ENCODE measurements around the gene NSUN2.

The NSUN2 gene

GRCh38 chr5:6633469-6634245 is 813 bp upstream of the NSUN2 start:
- peaks cover 15% of the 10 kb centered on the region for H3K36me3 ChIP-seq (replicated peaks; ENCODE audit: low read depth, low read length)
- H3K4me1 ChIP-seq (ENCODE audit: low read length), result peaks cover 15% of the 10 kb centered on the region
- peak overlapping the region; percentile 100 for H3K4me3 ChIP-seq (ENCODE audit: low read length)
- peaks cover 61% of the 10 kb centered on the region for H3K79me2 ChIP-seq (ENCODE audit: low read length)
- no peaks in the 10 kb centered on the region for H3K9me3 ChIP-seq (ENCODE audit: insufficient read depth, low read length)
- H3K4me2 ChIP-seq (ENCODE audit: low read length), result peak overlapping the region; percentile 78
- TF ChIP-seq EZH2phosphoT487 (IDR thresholded peaks at IDR 0.05; ENCODE audit: low read depth), result no peak
- no peak for TF ChIP-seq CTCF (IDR thresholded peaks at IDR 0.05; ENCODE audit: low read depth, low read length)
- H4K20me1 ChIP-seq (ENCODE audit: insufficient read depth, low read length), result 0 out of 2 replicates have a peak, but pooled peaks cover 3% of the 10 kb centered on the region
- no peaks in the 10 kb centered on the region for H3K27me3 ChIP-seq (ENCODE audit: low read depth, low read length)
- no peak overlapping the region for H3K27ac ChIP-seq (ENCODE audit: low read length)
- peak overlapping the region; percentile 2; the same call in 1 of the 2 replicates for H2AFZ ChIP-seq (ENCODE audit: low read depth, low read length)
- H3K9ac ChIP-seq (ENCODE audit: low read length), result peak overlapping the region; percentile 94

- TF ChIP-seq EZH2phosphoT487 (IDR thresholded peaks at IDR 0.05; ENCODE audit: low read depth), result no peak
- TF ChIP-seq CTCF (IDR thresholded peaks at IDR 0.05; ENCODE audit: low read depth, low read length), result no peak
- H3K9ac ChIP-seq (ENCODE audit: low read length), result peak overlapping the region; percentile 94
- H3K9me3 ChIP-seq (ENCODE audit: insufficient read depth, low read length), result no peaks in the 10 kb centered on the region
- H3K36me3 ChIP-seq (replicated peaks; ENCODE audit: low read depth, low read length), result peaks cover 25% of the 10 kb centered on the region
- peak overlapping the region; percentile 100 for H3K4me3 ChIP-seq (ENCODE audit: low read length)
- peak overlapping the region; percentile 78 for H3K4me2 ChIP-seq (ENCODE audit: low read length)
- H3K4me1 ChIP-seq (ENCODE audit: low read length), result peaks cover 15% of the 10 kb centered on the region
- H4K20me1 ChIP-seq (ENCODE audit: insufficient read depth, low read length), result 0 out of 2 replicates have a peak, but pooled peaks cover 3% of the 10 kb centered on the region
- H3K27me3 ChIP-seq (ENCODE audit: low read depth, low read length), result no peaks in the 10 kb centered on the region
- H2AFZ ChIP-seq (ENCODE audit: low read depth, low read length), result no peak overlapping the region
- peak overlapping the region; percentile 72 for H3K27ac ChIP-seq (ENCODE audit: low read length)
- H3K79me2 ChIP-seq (ENCODE audit: low read length), result peaks cover 74% of the 10 kb centered on the region
These were observed 438 bp downstream of the NSUN2 start for GRCh38 chr5:6632324-6632887.

- H3K9ac ChIP-seq (ENCODE audit: low read length), result no peak overlapping the region
- 0 out of 2 replicates have a peak, but pooled peaks cover 3% of the 10 kb centered on the region for H4K20me1 ChIP-seq (ENCODE audit: insufficient read depth, low read length)
- peak overlapping the region; percentile 78 for H3K4me2 ChIP-seq (ENCODE audit: low read length)
- no peak overlapping the region for H2AFZ ChIP-seq (ENCODE audit: low read depth, low read length)
- H3K9me3 ChIP-seq (ENCODE audit: insufficient read depth, low read length), result no peaks in the 10 kb centered on the region
- peaks cover 84% of the 10 kb centered on the region for H3K79me2 ChIP-seq (ENCODE audit: low read length)
- no peak overlapping the region for H3K27ac ChIP-seq (ENCODE audit: low read length)
- peaks cover 35% of the 10 kb centered on the region for H3K36me3 ChIP-seq (replicated peaks; ENCODE audit: low read depth, low read length)
- H3K4me3 ChIP-seq (ENCODE audit: low read length), result peak overlapping the region; percentile 100
- peaks cover 15% of the 10 kb centered on the region for H3K4me1 ChIP-seq (ENCODE audit: low read length)
- TF ChIP-seq EZH2phosphoT487 (IDR thresholded peaks at IDR 0.05; ENCODE audit: low read depth) (no peak), CTCF (IDR thresholded peaks at IDR 0.05; ENCODE audit: low read depth, low read length) (no peak)
- no peaks in the 10 kb centered on the region for H3K27me3 ChIP-seq (ENCODE audit: low read depth, low read length)
These were observed 1.4 kb downstream of the NSUN2 start for GRCh38 chr5:6631441-6631840.

GRCh38 chr5:6626508-6626907 is 6.3 kb downstream of the NSUN2 start:
- peaks cover 75% of the 10 kb centered on the region for H3K36me3 ChIP-seq (replicated peaks; ENCODE audit: low read depth, low read length)

More at GRCh38 chr5:6626508-6626907, 6.3 kb downstream of the NSUN2 start:
- no peaks in the 10 kb centered on the region for H3K27me3 ChIP-seq (ENCODE audit: low read depth, low read length)
- no peak overlapping the region for H3K9ac ChIP-seq (ENCODE audit: low read length)
- H3K79me2 ChIP-seq (ENCODE audit: low read length), result peaks cover 87% of the 10 kb centered on the region
- H3K4me2 ChIP-seq (ENCODE audit: low read length), result no peak overlapping the region
- no peak overlapping the region for H2AFZ ChIP-seq (ENCODE audit: low read depth, low read length)
- no peak overlapping the region for H3K4me3 ChIP-seq (ENCODE audit: low read length)
- H3K27ac ChIP-seq (ENCODE audit: low read length), result no peak overlapping the region
- no peaks in the 10 kb centered on the region for H3K9me3 ChIP-seq (ENCODE audit: insufficient read depth, low read length)
- TF ChIP-seq CTCF (IDR thresholded peaks at IDR 0.05; ENCODE audit: low read depth, low read length) (no peak), EZH2phosphoT487 (IDR thresholded peaks at IDR 0.05; ENCODE audit: low read depth) (no peak)
- H3K4me1 ChIP-seq (ENCODE audit: low read length), result peaks cover 5% of the 10 kb centered on the region
- no peaks in the 10 kb centered on the region for H4K20me1 ChIP-seq (ENCODE audit: insufficient read depth, low read length)

Measured in OCI-LY3 (cell line).